ENCODE data around the gene SENP6. TPM values are rescaled to one million over a fixed set of nuclear protein-coding genes. Genes with fewer than 3 reads are reported as not detected.
"Not testable (repeated sequence)": the region's sequence is repeated elsewhere in the genome, so short reads cannot be mapped to it uniquely, and the experiment has no call there.

Gene SENP6
- total RNA-seq, 1 experiment from 2014 or later, result 93.6 TPM

DNA sequence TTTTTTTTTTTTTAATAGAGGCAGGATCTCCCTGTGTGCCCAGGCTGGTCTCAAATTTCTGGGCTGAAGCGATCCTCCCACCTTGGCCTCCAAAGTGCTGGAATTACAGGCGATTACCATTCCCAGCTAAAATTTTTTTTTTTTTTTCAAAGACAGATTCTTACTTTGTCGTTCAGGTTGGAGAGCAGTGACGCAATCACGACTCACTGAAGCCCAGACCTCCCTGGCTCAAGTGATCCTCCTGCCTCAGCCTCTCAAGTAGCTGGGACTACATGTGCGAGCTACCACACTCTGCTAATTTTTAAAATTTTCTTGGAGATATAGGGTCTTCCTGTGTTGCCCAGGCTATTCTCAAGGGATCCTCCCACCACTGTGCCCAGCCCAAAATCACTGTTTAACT lies 89.3 kb downstream of the SENP6 start:
- CTCF ChIA-PET, result no interaction called here
- TF ChIP-seq, protein P1, sequence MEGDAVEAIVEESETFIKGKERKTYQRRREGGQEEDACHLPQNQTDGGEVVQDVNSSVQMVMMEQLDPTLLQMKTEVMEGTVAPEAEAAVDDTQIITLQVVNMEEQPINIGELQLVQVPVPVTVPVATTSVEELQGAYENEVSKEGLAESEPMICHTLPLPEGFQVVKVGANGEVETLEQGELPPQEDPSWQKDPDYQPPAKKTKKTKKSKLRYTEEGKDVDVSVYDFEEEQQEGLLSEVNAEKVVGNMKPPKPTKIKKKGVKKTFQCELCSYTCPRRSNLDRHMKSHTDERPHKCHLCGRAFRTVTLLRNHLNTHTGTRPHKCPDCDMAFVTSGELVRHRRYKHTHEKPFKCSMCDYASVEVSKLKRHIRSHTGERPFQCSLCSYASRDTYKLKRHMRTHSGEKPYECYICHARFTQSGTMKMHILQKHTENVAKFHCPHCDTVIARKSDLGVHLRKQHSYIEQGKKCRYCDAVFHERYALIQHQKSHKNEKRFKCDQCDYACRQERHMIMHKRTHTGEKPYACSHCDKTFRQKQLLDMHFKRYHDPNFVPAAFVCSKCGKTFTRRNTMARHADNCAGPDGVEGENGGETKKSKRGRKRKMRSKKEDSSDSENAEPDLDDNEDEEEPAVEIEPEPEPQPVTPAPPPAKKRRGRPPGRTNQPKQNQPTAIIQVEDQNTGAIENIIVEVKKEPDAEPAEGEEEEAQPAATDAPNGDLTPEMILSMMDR (IDR thresholded peaks at IDR 0.05; ENCODE audit: unreplicated experiment), result no peak
- no peak for DNase-seq
- Mint-ChIP-seq H3K9me3 (ENCODE audit: low read depth, unreplicated experiment) (no peaks in the 10 kb centered on the region), H3K4me3 (ENCODE audit: low read depth, unreplicated experiment) (no peak overlapping the region), H3K27me3 (ENCODE audit: unreplicated experiment) (no peaks in the 10 kb centered on the region), H3K36me3 (ENCODE audit: insufficient read depth, unreplicated experiment) (peaks cover 27% of the 10 kb centered on the region), H3K4me1 (ENCODE audit: low read depth, unreplicated experiment) (peaks cover 12% of the 10 kb centered on the region), H3K27ac (ENCODE audit: unreplicated experiment) (no peak overlapping the region)
- BruUV-seq (replicated peaks), result no TSS peak
- intact Hi-C loops (cut with micrococcal nuclease; ENCODE audit: unreplicated experiment), result no loop called here

DNA sequence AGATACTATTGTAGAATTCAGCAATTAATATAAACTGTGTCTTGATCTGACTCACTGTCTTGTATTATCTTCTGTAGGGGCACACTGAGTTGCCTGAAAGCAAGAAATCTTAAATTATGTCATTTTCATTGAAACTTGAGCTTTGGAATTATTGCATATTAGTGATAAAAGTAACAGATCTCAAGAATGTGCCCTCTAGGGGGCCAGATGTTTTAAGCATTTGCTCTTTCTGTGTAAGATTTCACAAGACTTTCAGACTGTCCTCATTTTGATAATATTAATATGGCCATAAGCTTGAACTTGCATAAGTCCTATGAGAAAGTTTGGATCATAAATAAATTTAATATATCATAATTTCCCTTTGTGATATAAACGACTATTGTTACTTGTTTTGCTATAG lies 91.9 kb downstream of the SENP6 start:
- Mint-ChIP-seq H3K4me3 (ENCODE audit: low read depth, unreplicated experiment) (no peak overlapping the region), H3K36me3 (ENCODE audit: insufficient read depth, unreplicated experiment) (peaks cover 44% of the 10 kb centered on the region), H3K4me1 (ENCODE audit: low read depth, unreplicated experiment) (no peaks in the 10 kb centered on the region), H3K9me3 (ENCODE audit: low read depth, unreplicated experiment) (no peaks in the 10 kb centered on the region), H3K27me3 (ENCODE audit: unreplicated experiment) (no peaks in the 10 kb centered on the region), H3K27ac (ENCODE audit: unreplicated experiment) (no peak overlapping the region)
- intact Hi-C loops (cut with micrococcal nuclease; ENCODE audit: unreplicated experiment), result no loop called here
- CTCF ChIA-PET, result no interaction called here
- BruUV-seq (replicated peaks), result no TSS peak
- TF ChIP-seq, protein P1 (IDR thresholded peaks at IDR 0.05; ENCODE audit: unreplicated experiment), result peak; percentile 15
- no peak for DNase-seq

DNA sequence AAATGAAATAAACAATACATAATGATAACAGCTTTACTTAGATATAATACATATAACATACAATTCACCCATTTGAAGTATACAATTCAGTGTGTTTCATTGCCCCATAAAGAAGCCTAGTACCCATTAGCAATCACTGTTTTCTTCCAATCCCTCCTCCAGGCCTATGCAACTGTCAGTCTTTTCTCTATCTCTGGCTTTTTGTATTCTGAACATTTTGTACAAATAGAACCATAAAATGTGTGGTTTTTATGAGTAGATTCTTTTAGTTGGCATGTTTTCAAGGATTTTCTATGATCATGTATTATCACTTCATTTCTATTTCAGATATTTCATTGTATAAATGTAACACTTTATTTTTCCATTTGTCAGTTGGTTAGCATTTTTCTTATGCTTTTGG lies 92.7 kb downstream of the SENP6 start:
- TF ChIP-seq, protein P1 (IDR thresholded peaks at IDR 0.05; ENCODE audit: unreplicated experiment), result no peak
- no peak overlapping the region for H3K4me3 Mint-ChIP-seq (ENCODE audit: low read depth, unreplicated experiment)
- DNase-seq, result no peak
- H3K4me1 Mint-ChIP-seq (ENCODE audit: low read depth, unreplicated experiment), result no peaks in the 10 kb centered on the region
- H3K27me3 Mint-ChIP-seq (ENCODE audit: unreplicated experiment), result no peaks in the 10 kb centered on the region
- no peaks in the 10 kb centered on the region for H3K9me3 Mint-ChIP-seq (ENCODE audit: low read depth, unreplicated experiment)
- H3K36me3 Mint-ChIP-seq (ENCODE audit: insufficient read depth, unreplicated experiment), result peaks cover 44% of the 10 kb centered on the region
- H3K27ac Mint-ChIP-seq (ENCODE audit: unreplicated experiment), result no peak overlapping the region
- intact Hi-C loops (cut with micrococcal nuclease; ENCODE audit: unreplicated experiment), result no loop called here
- CTCF ChIA-PET, result no interaction called here
- no TSS peak for BruUV-seq (replicated peaks)

- DNase-seq; H3K27ac Mint-ChIP-seq (ENCODE audit: unreplicated experiment); H3K9me3 Mint-ChIP-seq (ENCODE audit: low read depth, unreplicated experiment); BruUV-seq (replicated peaks); H3K4me3 Mint-ChIP-seq (ENCODE audit: low read depth, unreplicated experiment); H3K4me1 Mint-ChIP-seq (ENCODE audit: low read depth, unreplicated experiment); CTCF ChIA-PET; intact Hi-C loops (cut with micrococcal nuclease; ENCODE audit: unreplicated experiment); H3K27me3 Mint-ChIP-seq (ENCODE audit: unreplicated experiment): not testable (repeated sequence)
- peaks cover 33% of the 10 kb centered on the region for H3K36me3 Mint-ChIP-seq (ENCODE audit: insufficient read depth, unreplicated experiment)
These were observed 106.7 kb downstream of the SENP6 start for GRCh38 chr6:75708334-75708733.

DNA sequence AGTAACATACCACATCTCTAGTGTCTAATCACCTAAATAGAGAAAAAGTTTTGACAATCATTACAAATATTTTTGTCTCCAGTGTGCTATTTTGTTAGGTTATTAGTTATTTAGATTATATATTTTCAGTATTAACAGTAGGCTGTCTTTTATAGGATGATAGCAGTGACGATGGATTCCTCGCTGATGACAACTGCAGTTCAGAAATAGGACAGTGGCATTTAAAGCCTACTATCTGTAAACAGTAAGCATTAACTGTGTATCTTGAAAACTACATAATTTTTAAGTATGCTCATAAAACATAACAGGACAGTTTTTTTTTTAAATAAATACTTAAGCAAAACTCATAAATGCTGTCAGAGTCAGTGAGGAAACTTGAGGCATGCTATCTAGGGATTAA lies 109.5 kb downstream of the SENP6 start:
- intact Hi-C loops (cut with micrococcal nuclease; ENCODE audit: unreplicated experiment), result no loop called here
- H3K36me3 Mint-ChIP-seq (ENCODE audit: insufficient read depth, unreplicated experiment), result peaks cover 45% of the 10 kb centered on the region
- no TSS peak for BruUV-seq (replicated peaks)
- TF ChIP-seq, protein P1 (IDR thresholded peaks at IDR 0.05; ENCODE audit: unreplicated experiment), result no peak
- H3K27ac Mint-ChIP-seq (ENCODE audit: unreplicated experiment), result no peak overlapping the region
- H3K27me3 Mint-ChIP-seq (ENCODE audit: unreplicated experiment), result no peaks in the 10 kb centered on the region
- CTCF ChIA-PET, result no interaction called here
- H3K4me1 Mint-ChIP-seq (ENCODE audit: low read depth, unreplicated experiment), result no peaks in the 10 kb centered on the region
- H3K9me3 Mint-ChIP-seq (ENCODE audit: low read depth, unreplicated experiment), result no peaks in the 10 kb centered on the region
- DNase-seq, result no peak
- no peak overlapping the region for H3K4me3 Mint-ChIP-seq (ENCODE audit: low read depth, unreplicated experiment)

Data from Calu3 (cell line).